Colonic mucosa (tissue), 4 donors: ENCODE data around the gene MBD5. TPM values are rescaled to one million over a fixed set of nuclear protein-coding genes. Genes with fewer than 3 reads are reported as not detected.

Experiments used
- DNase-seq: peaks from one replicate; pipeline ENCODE4 v3.0.0-alpha.2; 2020
- H3K27ac ChIP-seq: fragments of 200-600 bp; one replicate; pipeline ENCODE4 v1.8.0; 2021
- H3K27me3 ChIP-seq: fragments of 200-600 bp; one replicate; pipeline ENCODE4 v1.8.0; 2021
- H3K36me3 ChIP-seq: fragments of 200-600 bp; one replicate; pipeline ENCODE4 v1.8.0; 2021
- H3K4me1 ChIP-seq: fragments of 200-600 bp; one replicate; pipeline ENCODE4 v1.8.0; 2021; ENCODE audit warnings: mild to moderate bottlenecking
- H3K4me3 ChIP-seq: fragments of 200-600 bp; one replicate; pipeline ENCODE4 v1.8.0; 2021
- H3K9ac ChIP-seq, 2 donors: one replicate each; pipeline ENCODE4 v1.7.0; 2013; ENCODE audit warnings: control low read depth in 2 of 2, low read depth in 2 of 2, low read length in 2 of 2
- H3K9me3 ChIP-seq: fragments of 200-600 bp; one replicate; pipeline ENCODE4 v1.8.0; 2021
- CTCF ChIP-seq: fragments of 200-600 bp; IDR thresholded peaks from one replicate; pipeline ENCODE4 v1.8.0; 2022; ENCODE audit warnings: antibody characterized with exemption, mild to moderate bottlenecking
- intact Hi-C: fragments of 100-400 bp; cut with DNase I; formaldehyde crosslinking; loops from one replicate; pipeline ENCODE4 v1.14.1; 2022
- total RNA-seq, 2 donors: library from RNA; stranded (reverse); fragmentation: NEBNext Ultra II Directional in 1 of 2; extraction: Animal tissue kit (Norgen Biotek cat#: 25700) in 1 of 2; gene quantifications; one replicate each; pipeline ENCODE4 v1.2.1, GENCODE V29; 2021
- donor health status: healthy.
- donor health status: DM: no; HTN: no; CAD: no.
- donor health status: DM: no; HTN: no; CAD: no.

The MBD5 gene
- total RNA-seq, 2 donors from 2014 or later, result 26.7 to 29.6 TPM

DNA sequence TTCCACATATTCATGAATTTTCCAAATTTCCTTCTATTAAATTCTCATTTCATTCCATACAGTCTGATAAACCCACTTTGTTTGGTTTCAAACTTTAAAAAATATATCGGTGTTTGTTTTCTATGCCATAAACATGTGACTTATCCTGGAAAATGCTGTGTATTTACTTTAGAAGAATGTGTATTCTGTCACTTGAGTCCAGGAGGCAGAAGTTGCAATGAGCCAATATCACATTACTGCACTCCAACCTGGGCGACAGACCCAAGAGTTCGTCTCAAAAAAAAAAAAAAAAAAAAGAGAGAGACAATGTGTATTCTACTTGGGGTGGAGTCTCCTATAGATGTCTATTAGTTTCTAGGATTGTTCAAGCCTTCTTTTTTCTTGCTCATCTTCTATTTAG, 31.8 kb downstream of the MBD5 start:
- Histone ChIP-seq H3K4me1 (no peaks in the 10 kb centered on the region), H3K9me3 (no peaks in the 10 kb centered on the region), H3K27me3 (no peaks in the 10 kb centered on the region), H3K36me3 (no peaks in the 10 kb centered on the region), H3K27ac (no peak overlapping the region), H3K4me3 (no peak overlapping the region), H3K9ac (no peak overlapping the region)
- no peak for TF ChIP-seq CTCF
- no peak for DNase-seq
- intact Hi-C loops, result no loop called here

- H3K4me3 ChIP-seq, result no peak overlapping the region
- H3K27me3 ChIP-seq, result no peaks in the 10 kb centered on the region
- no peaks in the 10 kb centered on the region for H3K9me3 ChIP-seq
- intact Hi-C loops, result no loop called here
- DNase-seq, result no peak
- no peak overlapping the region for H3K27ac ChIP-seq
- no peak for TF ChIP-seq CTCF
- H3K4me1 ChIP-seq, result no peaks in the 10 kb centered on the region
- H3K9ac ChIP-seq, result no peak overlapping the region
- no peaks in the 10 kb centered on the region for H3K36me3 ChIP-seq
These were observed 37.8 kb downstream of the MBD5 start for GRCh38 chr2:148058641-148059040.

DNA sequence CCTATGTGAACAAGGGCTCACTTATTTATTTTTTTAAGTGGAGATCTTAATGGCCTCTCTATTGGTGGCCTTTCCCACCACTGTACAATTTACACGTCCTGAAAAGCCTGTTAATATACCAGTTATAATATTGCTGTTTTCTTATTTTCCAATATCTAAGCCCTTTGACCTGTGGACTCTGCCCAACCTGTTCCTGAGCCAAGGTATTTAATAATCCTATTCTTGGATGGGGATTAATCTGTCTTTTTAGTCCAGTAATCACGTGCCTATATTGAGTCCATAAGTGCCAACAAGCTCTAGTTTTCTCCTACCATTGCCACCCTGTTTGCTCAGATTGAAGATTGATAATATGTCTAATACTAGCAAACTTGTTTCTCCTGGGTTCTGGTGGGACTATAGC, 42.7 kb downstream of the MBD5 start:
- TF ChIP-seq CTCF, result no peak
- Histone ChIP-seq H3K27me3 (no peaks in the 10 kb centered on the region), H3K9me3 (no peaks in the 10 kb centered on the region), H3K27ac (no peak overlapping the region), H3K4me3 (no peak overlapping the region), H3K9ac (no peak overlapping the region), H3K4me1 (no peaks in the 10 kb centered on the region), H3K36me3 (no peaks in the 10 kb centered on the region)
- no peak for DNase-seq
- intact Hi-C loops, result no loop called here

DNA sequence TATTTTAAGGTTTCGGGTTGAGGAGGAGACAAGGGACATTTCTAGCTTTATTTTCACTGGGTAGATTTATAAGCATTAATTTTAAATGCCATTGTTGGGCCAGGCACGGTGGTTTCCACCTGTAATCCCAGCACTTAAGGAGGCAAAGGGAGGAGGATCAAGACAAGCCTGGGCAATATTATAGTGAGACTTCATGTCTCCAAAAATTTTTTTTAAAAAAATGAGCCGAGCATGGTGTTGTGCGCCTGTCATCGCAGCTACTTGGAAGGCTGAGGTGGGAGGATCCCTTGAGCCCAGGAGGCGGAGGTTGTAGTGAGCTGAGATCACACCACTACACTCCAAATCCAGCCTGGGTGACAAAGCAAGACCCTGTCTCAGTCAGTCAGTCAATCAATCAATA, 45.0 kb downstream of the MBD5 start:
- no peak for DNase-seq
- Histone ChIP-seq H3K27ac (no peak overlapping the region), H3K27me3 (no peaks in the 10 kb centered on the region), H3K9ac (no peak overlapping the region), H3K36me3 (no peaks in the 10 kb centered on the region), H3K9me3 (no peaks in the 10 kb centered on the region), H3K4me1 (no peaks in the 10 kb centered on the region), H3K4me3 (no peak overlapping the region)
- TF ChIP-seq CTCF, result no peak
- intact Hi-C loops, result no loop called here

DNA sequence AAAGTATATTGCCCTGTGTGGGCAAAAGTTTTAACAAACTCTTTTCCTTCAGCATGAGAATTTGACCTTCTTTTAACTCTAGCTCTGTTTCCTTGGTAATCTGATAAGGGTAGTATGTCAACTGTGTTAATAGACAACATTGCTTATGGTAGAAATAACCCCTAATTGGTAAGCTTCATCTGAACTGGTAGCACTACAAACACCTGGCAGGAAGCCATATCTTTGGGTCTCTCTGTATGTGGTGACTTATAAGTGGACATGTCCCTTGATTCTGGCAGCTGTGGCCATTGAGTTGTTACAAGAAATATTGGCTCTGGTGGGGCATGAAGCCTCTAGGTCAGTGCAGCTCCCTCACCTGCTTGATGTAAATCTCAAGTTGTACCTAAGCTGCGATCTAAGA, 46.9 kb downstream of the MBD5 start:
- H3K4me1 ChIP-seq, result no peaks in the 10 kb centered on the region
- no peak for DNase-seq
- no peak for TF ChIP-seq CTCF
- H3K27me3 ChIP-seq, result no peaks in the 10 kb centered on the region
- no peak overlapping the region for H3K4me3 ChIP-seq
- intact Hi-C loops, result no loop called here
- no peak overlapping the region for H3K27ac ChIP-seq
- no peaks in the 10 kb centered on the region for H3K36me3 ChIP-seq
- no peaks in the 10 kb centered on the region for H3K9me3 ChIP-seq
- H3K9ac ChIP-seq, result no peak overlapping the region

DNA sequence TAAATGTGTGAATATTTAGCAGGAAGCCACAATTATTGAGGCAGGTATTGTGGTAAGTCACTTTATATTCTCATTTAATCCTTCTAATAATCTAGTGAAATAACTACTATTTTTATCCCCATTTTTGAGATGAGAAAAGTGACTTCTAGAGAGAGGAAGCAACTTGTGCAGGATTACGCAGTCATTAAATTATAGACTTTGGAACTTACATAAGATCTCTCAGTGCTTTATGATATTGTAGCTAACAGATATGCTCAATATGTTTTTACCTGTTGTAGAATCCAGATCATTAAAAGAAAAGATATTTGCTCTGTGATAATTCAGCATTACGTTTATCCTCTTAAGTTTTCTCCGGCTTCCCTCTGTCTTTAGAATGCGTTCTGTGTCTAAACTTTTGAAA, 50.5 kb downstream of the MBD5 start:
- no peaks in the 10 kb centered on the region for H3K36me3 ChIP-seq
- no peak for TF ChIP-seq CTCF

More for the DNA sequence above, 50.5 kb downstream of the MBD5 start:
- H3K9ac ChIP-seq, result no peak overlapping the region
- intact Hi-C loops, result no loop called here
- H3K27me3 ChIP-seq, result no peaks in the 10 kb centered on the region
- no peak for DNase-seq
- no peak overlapping the region for H3K27ac ChIP-seq
- H3K9me3 ChIP-seq, result no peaks in the 10 kb centered on the region
- no peaks in the 10 kb centered on the region for H3K4me1 ChIP-seq
- no peak overlapping the region for H3K4me3 ChIP-seq
